Motor neuron (in vitro differentiated cells): ENCODE measurements around the gene AP2B1. TPM values are rescaled to one million over a fixed set of nuclear protein-coding genes. Genes with fewer than 3 reads are reported as not detected.
"Not testable (repeated sequence)": the region's sequence is repeated elsewhere in the genome, so short reads cannot be mapped to it uniquely, and the experiment has no call there.

ENCODE experiments used
- ATAC-seq, 8 experiments: fragments of 200-7000 bp; cut with Tn5 transposase; replicated peaks in 6 of 8; 2 replicates each; pipeline ENCODE4 v1.8.0; 2021; ENCODE audit warnings: mild to moderate bottlenecking in 8 of 8, moderate library complexity in 8 of 8
- H3K27ac ChIP-seq, 2 donors: fragments of 250-450 bp; sonication (Bioruptor Pico); 2 replicates each; pipeline ENCODE4 v1.9.0; 2021; ENCODE audit warnings: antibody characterized with exemption in 2 of 2, mild to moderate bottlenecking in 2 of 2, moderate library complexity in 1 of 2
- H3K4me1 ChIP-seq, 2 donors: fragments of 250-450 bp; sonication (Bioruptor Pico); replicated peaks in 1 of 2; 2 replicates each; pipeline ENCODE4 v1.6.1; 2021; ENCODE audit warnings: antibody characterized with exemption in 2 of 2, mild to moderate bottlenecking in 2 of 2, moderate library complexity in 1 of 2
- H3K4me3 ChIP-seq, 5 donors: fragments of 250-450 bp; sonication (Bioruptor Pico); 2 replicates each; pipeline ENCODE4 v1.9.0; 2021; ENCODE audit warnings: antibody characterized with exemption in 5 of 5, mild to moderate bottlenecking in 5 of 5, moderate library complexity in 4 of 5
- WGBS, 10 experiments: fragments of 450-650 bp; shearing (Covaris generic); methylation state at CpG; one replicate each; pipeline ENCODE4 v1.0.0; 2022; 5-methylcytosine and 5-hydroxymethylcytosine counted together
- in situ Hi-C, 9 experiments: fragments of 400-800 bp; cut with MboI; loops; one replicate each; pipeline ENCODE4 v1.15.0; 2021; ENCODE audit warnings: low sequenced_read_pairs in 9 of 9, low pct_unique_long_range_greater_than_20kb in 2 of 9; ENCODE audit not compliant: unreplicated experiment in 9 of 9
- total RNA-seq, 8 experiments: library from RNA; unstranded; fragments of 300-600 nt; gene quantifications; 2 replicates each; pipeline versions ENCODE4 v1.2.3 to v1.2.4, GENCODE V29; 2022

AP2B1 gene
- total RNA-seq, 8 experiments from 2014 or later, result 63.8 to 204 (median 126) TPM

GRCh38 chr17:35553310-35553709, 33.8 kb upstream of the AP2B1 start:
- Histone ChIP-seq H3K4me3 (no peak overlapping the region), H3K27ac (no peak overlapping the region), H3K4me1 (no peaks in the 10 kb centered on the region)
- 0 to 86% (median 70%) methylated on average over 1 to 2 of the region's 4 CpGs; no CpG with 5 or more reads in 1 of the 10 experiments for WGBS, 10 experiments
- no peak for ATAC-seq
- in situ Hi-C loops, result no loop called here

- H3K4me1 ChIP-seq, result no peaks in the 10 kb centered on the region
- no peak overlapping the region for H3K4me3 ChIP-seq
- no peak overlapping the region for H3K27ac ChIP-seq
- peak in 1 of 8 experiments; percentile 14 for ATAC-seq
- in situ Hi-C loops, result no loop called here
- WGBS, 10 experiments, result 4 to 100% (median 64%) methylated on average over 1 to 5 of the region's 5 CpGs; no CpG with 5 or more reads in 2 of the 10 experiments
Observed at GRCh38 chr17:35554668-35555067, 32.5 kb upstream of the AP2B1 start.

- Histone ChIP-seq H3K27ac (no peak overlapping the region), H3K4me1 (no peaks in the 10 kb centered on the region), H3K4me3 (no peak overlapping the region)
- in situ Hi-C loops, result no loop called here
- ATAC-seq, result no peak
- 29 to 93% (median 53%) methylated on average over 2 to 5 of the region's 5 CpGs; no CpG with 5 or more reads in 1 of the 10 experiments for WGBS, 10 experiments
Observed at GRCh38 chr17:35555691-35556090, 31.4 kb upstream of the AP2B1 start.

- WGBS, 10 experiments, result 5 to 100% (median 73%) methylated on average over 1 to 3 of the region's 3 CpGs; no CpG with 5 or more reads in 2 of the 10 experiments
- in situ Hi-C loops, result no loop called here
- Histone ChIP-seq H3K4me3 (no peak overlapping the region), H3K27ac (no peak overlapping the region), H3K4me1 (no peaks in the 10 kb centered on the region)
- ATAC-seq, result no peak
Observed at GRCh38 chr17:35557353-35557752, 29.8 kb upstream of the AP2B1 start.

GRCh38 chr17:35559495-35560210, 27.5 kb upstream of the AP2B1 start:
- 29 to 100% (median 50%) methylated on average over 1 to 2 of the region's 2 CpGs; no CpG with 5 or more reads in 1 of the 10 experiments for WGBS, 10 experiments
- ATAC-seq, result no peak
- Histone ChIP-seq H3K27ac (no peak overlapping the region), H3K4me3 (no peak overlapping the region), H3K4me1 (no peaks in the 10 kb centered on the region)
- in situ Hi-C loops, result no loop called here

- no peak within 1 kb of the TSS for H3K27ac ChIP-seq
- ATAC-seq, result no peak
- H3K4me3 ChIP-seq, result no peak within 1 kb of the TSS
- H3K4me1 ChIP-seq, result no peaks in the 10 kb centered on the region
- in situ Hi-C loops, result no loop called here
- 22 to 88% (median 50%) methylated on average over 1 to 3 of the region's 3 CpGs for WGBS, 10 experiments
Observed at GRCh38 chr17:35560703-35561102, 26.4 kb upstream of the AP2B1 start, which contains the start of gene SLFN14. Gene SLFN14, minus strand, starts transcription at chr17:35560819. Its CDS starts 2,757 bp downstream, at chr17:35558062.

- WGBS, 10 experiments, result 20 to 95% (median 60%) methylated on average over 1 to 15 of the region's 16 CpGs; no CpG with 5 or more reads in 1 of the 10 experiments
- H3K27ac ChIP-seq, ATAC-seq, H3K4me1 ChIP-seq, H3K4me3 ChIP-seq, in situ Hi-C loops: not testable (repeated sequence)
Observed at GRCh38 chr17:35563181-35563580, 23.9 kb upstream of the AP2B1 start.

GRCh38 chr17:35566968-35567367, 20.2 kb upstream of the AP2B1 start:
- no peak overlapping the region for H3K27ac ChIP-seq
- in situ Hi-C loops, result no loop called here
- peaks cover 9 to 11% of the 10 kb centered on the region in 2 donors for H3K4me1 ChIP-seq
- 50 to 100% (median 82%) methylated on average over 2 to 8 of the region's 11 CpGs; no CpG with 5 or more reads in 1 of the 10 experiments for WGBS, 10 experiments
- H3K4me3 ChIP-seq, result peak overlapping the region; percentile 57 to 77 (median 64)
- ATAC-seq, result no peak

GRCh38 chr17:35568561-35568960, 18.6 kb upstream of the AP2B1 start:
- Histone ChIP-seq H3K4me3 (peak overlapping the region; percentile 57 to 77 (median 64)), H3K4me1 (peaks cover 9 to 11% of the 10 kb centered on the region in 2 donors), H3K27ac (no peak overlapping the region)
- WGBS, 10 experiments, result 0 to 70% (median 11%) methylated on average over 1 to 8 of the region's 15 CpGs; no CpG with 5 or more reads in 1 of the 10 experiments
- ATAC-seq, result peak in 3 of 8 experiments; percentile 22 to 43 (median 34)
- in situ Hi-C loops, result no loop called here

- no peak for ATAC-seq
- no peak overlapping the region for H3K4me3 ChIP-seq
- in situ Hi-C loops, result no loop called here
Observed at GRCh38 chr17:35569405-35569804, 17.7 kb upstream of the AP2B1 start.

GRCh38 chr17:35575759-35576158, 11.4 kb upstream of the AP2B1 start:
- in situ Hi-C loops, result no loop called here
- 60 to 100% (median 89%) methylated on average over 1 to 3 of the region's 3 CpGs; no CpG with 5 or more reads in 3 of the 10 experiments for WGBS, 10 experiments

More at GRCh38 chr17:35569405-35569804, 17.7 kb upstream of the AP2B1 start:
- no peak overlapping the region for H3K27ac ChIP-seq
- WGBS, 10 experiments, result 76 to 100% (median 91%) methylated on average over 2 of the region's 2 CpGs; no CpG with 5 or more reads in 2 of the 10 experiments
- peaks cover 9 to 11% of the 10 kb centered on the region in 2 donors for H3K4me1 ChIP-seq

GRCh38 chr17:35577830-35578196, 9.3 kb upstream of the AP2B1 start:
- H3K4me3 ChIP-seq, result peak overlapping the region; percentile 58 to 78 (median 64)
- H3K27ac ChIP-seq, result peak overlapping the region; percentile 88 to 89
- WGBS, 10 experiments, result 0 to 20% (median 3%) methylated on average over 1 to 8 of the region's 8 CpGs
- in situ Hi-C loops, result no loop called here
- ATAC-seq, result peak in 4 of 8 experiments; percentile 11 to 17 (median 14)
- H3K4me1 ChIP-seq, result peaks cover 8 to 16% of the 10 kb centered on the region in 2 donors

More at GRCh38 chr17:35575759-35576158, 11.4 kb upstream of the AP2B1 start:
- peaks cover 8 to 16% of the 10 kb centered on the region in 2 donors for H3K4me1 ChIP-seq
- no peak for ATAC-seq
- H3K4me3 ChIP-seq, result no peak overlapping the region
- H3K27ac ChIP-seq, result no peak overlapping the region

- WGBS, 10 experiments, result 0 to 7% (median 1%) methylated on average over 2 to 15 of the region's 45 CpGs; no CpG with 5 or more reads in 2 of the 10 experiments
- H3K4me3 ChIP-seq, result peak within 1 kb of the TSS; percentile 58 to 78 (median 64)
- ATAC-seq, result peak; percentile 95 to 97 (median 96)
- peaks cover 8 to 16% of the 10 kb centered on the region in 2 donors for H3K4me1 ChIP-seq
- H3K27ac ChIP-seq, result peak within 1 kb of the TSS; percentile 88 to 89
- in situ Hi-C loops, result no loop called here
Observed at GRCh38 chr17:35578197-35578928, 8.8 kb upstream of the AP2B1 start, which contains the start of gene PEX12. Gene PEX12, minus strand, starts transcription at chr17:35578571. Its CDS starts 550 bp downstream, at chr17:35578021.
